Measurements from ENCODE around the gene GATB.

DNA sequence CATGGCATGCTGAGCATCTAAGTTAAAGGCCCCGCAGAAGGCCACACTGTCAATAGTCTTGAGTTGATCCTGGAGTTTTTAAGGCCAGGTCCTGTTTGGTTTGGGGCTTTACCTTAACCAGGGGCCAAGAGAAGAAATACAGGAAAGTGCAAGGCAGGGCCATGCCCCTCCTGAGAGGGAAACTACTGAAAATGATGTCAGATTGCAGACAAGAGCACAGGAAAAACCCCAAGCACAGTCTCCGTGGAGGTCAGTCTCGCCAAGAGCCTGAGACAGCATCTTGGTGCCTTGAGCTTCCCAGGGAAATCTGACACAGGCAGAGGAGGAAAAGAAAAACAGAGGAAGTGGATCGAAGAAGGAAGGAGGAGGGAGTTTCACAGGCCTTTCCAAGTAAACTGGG lies 32.2 kb upstream of the GATB start:
- TF ChIP-seq, protein P1, sequence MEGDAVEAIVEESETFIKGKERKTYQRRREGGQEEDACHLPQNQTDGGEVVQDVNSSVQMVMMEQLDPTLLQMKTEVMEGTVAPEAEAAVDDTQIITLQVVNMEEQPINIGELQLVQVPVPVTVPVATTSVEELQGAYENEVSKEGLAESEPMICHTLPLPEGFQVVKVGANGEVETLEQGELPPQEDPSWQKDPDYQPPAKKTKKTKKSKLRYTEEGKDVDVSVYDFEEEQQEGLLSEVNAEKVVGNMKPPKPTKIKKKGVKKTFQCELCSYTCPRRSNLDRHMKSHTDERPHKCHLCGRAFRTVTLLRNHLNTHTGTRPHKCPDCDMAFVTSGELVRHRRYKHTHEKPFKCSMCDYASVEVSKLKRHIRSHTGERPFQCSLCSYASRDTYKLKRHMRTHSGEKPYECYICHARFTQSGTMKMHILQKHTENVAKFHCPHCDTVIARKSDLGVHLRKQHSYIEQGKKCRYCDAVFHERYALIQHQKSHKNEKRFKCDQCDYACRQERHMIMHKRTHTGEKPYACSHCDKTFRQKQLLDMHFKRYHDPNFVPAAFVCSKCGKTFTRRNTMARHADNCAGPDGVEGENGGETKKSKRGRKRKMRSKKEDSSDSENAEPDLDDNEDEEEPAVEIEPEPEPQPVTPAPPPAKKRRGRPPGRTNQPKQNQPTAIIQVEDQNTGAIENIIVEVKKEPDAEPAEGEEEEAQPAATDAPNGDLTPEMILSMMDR (IDR thresholded peaks at IDR 0.05) = no peak
- no peak for TF ChIP-seq EZH2 (IDR thresholded peaks at IDR 0.05; ENCODE audit: borderline replicate concordance, insufficient read depth, low read depth, low read length, poor library complexity, severe bottlenecking)
